ENCODE measurements around the gene CD55.

DNA sequence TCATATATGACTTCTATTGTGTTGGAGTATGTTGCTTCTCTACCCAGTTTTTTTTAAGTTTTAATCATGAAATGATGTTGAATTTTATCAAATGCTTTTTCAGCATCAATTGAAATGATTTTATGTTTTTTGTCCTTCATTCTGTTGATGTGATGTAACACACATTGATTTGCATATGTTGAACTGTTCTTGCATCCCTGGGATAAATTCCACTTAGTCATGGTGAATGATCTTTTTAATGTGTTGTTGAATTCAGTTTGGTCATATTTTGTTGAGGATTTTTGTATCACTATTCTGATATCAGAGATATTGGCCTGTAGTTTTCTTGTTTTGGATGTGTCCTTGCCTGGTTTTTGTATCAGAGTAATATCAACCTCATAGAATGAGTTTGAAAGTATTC lies 46.6 kb upstream of the CD55 start:
- TF ChIP-seq, protein P1, sequence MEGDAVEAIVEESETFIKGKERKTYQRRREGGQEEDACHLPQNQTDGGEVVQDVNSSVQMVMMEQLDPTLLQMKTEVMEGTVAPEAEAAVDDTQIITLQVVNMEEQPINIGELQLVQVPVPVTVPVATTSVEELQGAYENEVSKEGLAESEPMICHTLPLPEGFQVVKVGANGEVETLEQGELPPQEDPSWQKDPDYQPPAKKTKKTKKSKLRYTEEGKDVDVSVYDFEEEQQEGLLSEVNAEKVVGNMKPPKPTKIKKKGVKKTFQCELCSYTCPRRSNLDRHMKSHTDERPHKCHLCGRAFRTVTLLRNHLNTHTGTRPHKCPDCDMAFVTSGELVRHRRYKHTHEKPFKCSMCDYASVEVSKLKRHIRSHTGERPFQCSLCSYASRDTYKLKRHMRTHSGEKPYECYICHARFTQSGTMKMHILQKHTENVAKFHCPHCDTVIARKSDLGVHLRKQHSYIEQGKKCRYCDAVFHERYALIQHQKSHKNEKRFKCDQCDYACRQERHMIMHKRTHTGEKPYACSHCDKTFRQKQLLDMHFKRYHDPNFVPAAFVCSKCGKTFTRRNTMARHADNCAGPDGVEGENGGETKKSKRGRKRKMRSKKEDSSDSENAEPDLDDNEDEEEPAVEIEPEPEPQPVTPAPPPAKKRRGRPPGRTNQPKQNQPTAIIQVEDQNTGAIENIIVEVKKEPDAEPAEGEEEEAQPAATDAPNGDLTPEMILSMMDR (conservative IDR thresholded peaks at IDR 0.05 in 1 of 2, IDR thresholded peaks at IDR 0.05 in 1 of 2; ENCODE audit: extremely low read depth in 1 of 2, insufficient read depth in 1 of 2, low read depth in 1 of 2, low read length in 2 of 2) = no peak
- no peak for TF ChIP-seq EZH2 (IDR thresholded peaks at IDR 0.05; ENCODE audit: borderline replicate concordance, low read length)

Data from mammary epithelial cell (primary cell).